ENCODE results near the gene FRMD6. TPM values are rescaled to one million over a fixed set of nuclear protein-coding genes. Genes with fewer than 3 reads are reported as not detected.

FRMD6 gene
- total RNA-seq, 1 donor from 2014 or later, result 24.4 TPM

GRCh38 chr14:51604073-51604472 lies 47.6 kb upstream of the FRMD6 start:
- no peak for DNase-seq (ENCODE audit: low spot score)
- Histone ChIP-seq H3K4me1 (no peaks in the 10 kb centered on the region), H3K79me2 (ENCODE audit: low read depth) (no peaks in the 10 kb centered on the region), H3K9ac (no peak overlapping the region), H3K27me3 (no peaks in the 10 kb centered on the region), H2AFZ (replicated peaks) (no peak overlapping the region), H3K9me3 (ENCODE audit: low read depth) (no peaks in the 10 kb centered on the region), H3K4me2 (no peak overlapping the region), H3K4me3 (no peak overlapping the region), H3F3A (ENCODE audit: low read depth) (no peaks in the 10 kb centered on the region), H3K36me3 (no peaks in the 10 kb centered on the region), H4K20me1 (ENCODE audit: low read depth) (no peaks in the 10 kb centered on the region), H3K27ac (no peak overlapping the region)
- Mint-ChIP-seq H3K27ac (no peak overlapping the region), H3K4me1 (peaks cover 10% of the 10 kb centered on the region), H3K9me3 (no peaks in the 10 kb centered on the region), H3K4me3 (no peak overlapping the region), H3K27me3 (ENCODE audit: insufficient read depth, low read depth) (peaks cover 11% of the 10 kb centered on the region), H3K36me3 (no peaks in the 10 kb centered on the region)
- TF ChIP-seq EZH2 (IDR thresholded peaks at IDR 0.05), result no peak
- TF ChIP-seq EZH2phosphoT487 (IDR thresholded peaks at IDR 0.05), result no peak
- TF ChIP-seq CTCF (IDR thresholded peaks at IDR 0.05), result no peak

- TF ChIP-seq CTCF (IDR thresholded peaks at IDR 0.05), result no peak
- TF ChIP-seq EZH2phosphoT487 (IDR thresholded peaks at IDR 0.05), result no peak
- TF ChIP-seq EZH2 (IDR thresholded peaks at IDR 0.05), result no peak
- no peak overlapping the region for H3K9ac ChIP-seq
- no peaks in the 10 kb centered on the region for H4K20me1 ChIP-seq (ENCODE audit: low read depth)
- H3K27ac Mint-ChIP-seq, result no peak overlapping the region
- H3K9me3 ChIP-seq (ENCODE audit: low read depth), result no peaks in the 10 kb centered on the region
- H3K27me3 ChIP-seq, result no peaks in the 10 kb centered on the region
- no peaks in the 10 kb centered on the region for H3K36me3 ChIP-seq
- H3K79me2 ChIP-seq (ENCODE audit: low read depth), result no peaks in the 10 kb centered on the region
- H3K4me3 Mint-ChIP-seq, result no peak overlapping the region
- H3K4me1 ChIP-seq, result no peaks in the 10 kb centered on the region
- H3K27ac ChIP-seq, result no peak overlapping the region
- peaks cover 16% of the 10 kb centered on the region for H3K4me1 Mint-ChIP-seq
- H3F3A ChIP-seq (ENCODE audit: low read depth), result no peaks in the 10 kb centered on the region
- H2AFZ ChIP-seq (replicated peaks), result no peak overlapping the region
- peaks cover 11% of the 10 kb centered on the region for H3K27me3 Mint-ChIP-seq (ENCODE audit: insufficient read depth, low read depth)
- no peaks in the 10 kb centered on the region for H3K9me3 Mint-ChIP-seq
- no peak overlapping the region for H3K4me3 ChIP-seq
- DNase-seq (ENCODE audit: low spot score), result no peak
- no peaks in the 10 kb centered on the region for H3K36me3 Mint-ChIP-seq
- no peak overlapping the region for H3K4me2 ChIP-seq
Observed at GRCh38 chr14:51605575-51605974, 46.1 kb upstream of the FRMD6 start.

GRCh38 chr14:51607711-51608110 lies 44.0 kb upstream of the FRMD6 start:
- H3F3A ChIP-seq (ENCODE audit: low read depth), result no peaks in the 10 kb centered on the region
- no peak overlapping the region for H3K27ac ChIP-seq
- H3K27ac Mint-ChIP-seq, result no peak overlapping the region
- H3K4me1 ChIP-seq, result no peaks in the 10 kb centered on the region
- H3K4me3 ChIP-seq, result no peak overlapping the region
- no peaks in the 10 kb centered on the region for H3K79me2 ChIP-seq (ENCODE audit: low read depth)
- H3K36me3 ChIP-seq, result no peaks in the 10 kb centered on the region
- peaks cover 11% of the 10 kb centered on the region for H3K27me3 Mint-ChIP-seq (ENCODE audit: insufficient read depth, low read depth)
- no peaks in the 10 kb centered on the region for H4K20me1 ChIP-seq (ENCODE audit: low read depth)
- H3K4me1 Mint-ChIP-seq, result peaks cover 16% of the 10 kb centered on the region
- H3K4me3 Mint-ChIP-seq, result no peak overlapping the region
- no peak for TF ChIP-seq EZH2 (IDR thresholded peaks at IDR 0.05)
- no peak for TF ChIP-seq EZH2phosphoT487 (IDR thresholded peaks at IDR 0.05)
- no peak for TF ChIP-seq CTCF (IDR thresholded peaks at IDR 0.05)
- H3K9me3 Mint-ChIP-seq, result no peaks in the 10 kb centered on the region
- H3K9me3 ChIP-seq (ENCODE audit: low read depth), result no peaks in the 10 kb centered on the region
- H3K36me3 Mint-ChIP-seq, result no peaks in the 10 kb centered on the region
- no peak for DNase-seq (ENCODE audit: low spot score)
- no peak overlapping the region for H3K9ac ChIP-seq
- no peak overlapping the region for H3K4me2 ChIP-seq
- H2AFZ ChIP-seq (replicated peaks), result peak overlapping the region; percentile 2
- no peaks in the 10 kb centered on the region for H3K27me3 ChIP-seq

All from neural progenitor cell (in vitro differentiated cells).